ENCODE measurements around the gene ACTL9. TPM values are rescaled to one million over a fixed set of nuclear protein-coding genes. Genes with fewer than 3 reads are reported as not detected.

The ACTL9 gene
- total RNA-seq, 6 donors from 2014 or later = not detected

- Histone ChIP-seq H3K9me3 (no peaks in the 10 kb centered on the region), H3K27ac (no peak overlapping the region), H3K4me1 (peaks cover 0 to 13% (median 5%) of the 10 kb centered on the region in 4 donors), H3K36me3 (no peaks in the 10 kb centered on the region), H3K27me3 (no peaks in the 10 kb centered on the region), H3K4me3 (no peak overlapping the region)
- ATAC-seq (ENCODE audit: low FRiP score in 2 of 2) = no peak
- 66 to 71% methylated on average over 4 to 6 of the region's 6 CpGs for WGBS, 2 donors
- DNase-seq = no peak
- TF ChIP-seq EP300 (IDR thresholded peaks at IDR 0.05) (no peak), POLR2AphosphoS5 (IDR thresholded peaks at IDR 0.05) (no peak), POLR2A (IDR thresholded peaks at IDR 0.05) (no peak), CTCF (IDR thresholded peaks at IDR 0.05) (no peak)
Observed at GRCh38 chr19:8673276-8673891, 25.2 kb downstream of the ACTL9 start.

- Histone ChIP-seq H3K4me3 (no peak overlapping the region), H3K27ac (no peak overlapping the region), H3K27me3 (no peaks in the 10 kb centered on the region), H3K36me3 (no peaks in the 10 kb centered on the region), H3K9me3 (no peaks in the 10 kb centered on the region), H3K4me1 (peaks cover 0 to 21% (median 5%) of the 10 kb centered on the region in 4 donors)
- TF ChIP-seq CTCF (IDR thresholded peaks at IDR 0.05) (no peak), POLR2A (IDR thresholded peaks at IDR 0.05) (no peak), POLR2AphosphoS5 (IDR thresholded peaks at IDR 0.05) (no peak), EP300 (IDR thresholded peaks at IDR 0.05) (no peak)
- DNase-seq = no peak
- no peak for ATAC-seq (ENCODE audit: low FRiP score in 2 of 2)
- 56 to 63% methylated on average over 9 of the region's 9 CpGs for WGBS, 2 donors
Observed at GRCh38 chr19:8666814-8667405, 31.7 kb downstream of the ACTL9 start.

GRCh38 chr19:8665468-8666213 lies 33.0 kb downstream of the ACTL9 start:
- Histone ChIP-seq H3K36me3 (no peaks in the 10 kb centered on the region), H3K27ac (no peak overlapping the region), H3K27me3 (no peaks in the 10 kb centered on the region), H3K9me3 (no peaks in the 10 kb centered on the region), H3K4me3 (no peak overlapping the region), H3K4me1 (peaks cover 0 to 9% (median 0%) of the 10 kb centered on the region in 4 donors)
- 75% methylated on average over 3 of the region's 3 CpGs for WGBS, 2 donors
- TF ChIP-seq CTCF (IDR thresholded peaks at IDR 0.05) (no peak), EP300 (IDR thresholded peaks at IDR 0.05) (no peak), POLR2A (IDR thresholded peaks at IDR 0.05) (no peak), POLR2AphosphoS5 (IDR thresholded peaks at IDR 0.05) (no peak)
- ATAC-seq (ENCODE audit: low FRiP score in 2 of 2) (no peak), DNase-seq (no peak)

- Histone ChIP-seq H3K27ac (no peak overlapping the region), H3K36me3 (no peaks in the 10 kb centered on the region), H3K4me3 (no peak overlapping the region), H3K4me1 (peaks cover 0 to 8% (median 0%) of the 10 kb centered on the region in 4 donors), H3K27me3 (no peaks in the 10 kb centered on the region), H3K9me3 (no peaks in the 10 kb centered on the region)
- DNase-seq (no peak), ATAC-seq (ENCODE audit: low FRiP score in 2 of 2) (no peak)
- TF ChIP-seq POLR2A (IDR thresholded peaks at IDR 0.05) (no peak), CTCF (IDR thresholded peaks at IDR 0.05) (no peak), POLR2AphosphoS5 (IDR thresholded peaks at IDR 0.05) (no peak), EP300 (IDR thresholded peaks at IDR 0.05) (no peak)
- 66 to 74% methylated on average over 2 to 4 of the region's 4 CpGs for whole genome bisulfite sequencing, 2 donors
Observed at GRCh38 chr19:8664671-8665057, 33.9 kb downstream of the ACTL9 start.

Data from upper lobe of left lung (tissue), 6 donors.